RCC 7860 (cell line): ENCODE measurements around the gene ASIC1.
"Not testable (repeated sequence)": the region's sequence is repeated elsewhere in the genome, so short reads cannot be mapped to it uniquely, and the experiment has no call there.

Experiments used
- DNase-seq: peaks from one replicate; pipeline ENCODE4 v3.0.0-alpha.2; 2015; ENCODE audit warnings: low spot score
- FAIRE-seq: peaks from 2 replicates; lab custom pipeline; 2012; peaks lifted over from hg19 to GRCh38; lab: Jason Lieb, UNC

Gene ASIC1

DNA sequence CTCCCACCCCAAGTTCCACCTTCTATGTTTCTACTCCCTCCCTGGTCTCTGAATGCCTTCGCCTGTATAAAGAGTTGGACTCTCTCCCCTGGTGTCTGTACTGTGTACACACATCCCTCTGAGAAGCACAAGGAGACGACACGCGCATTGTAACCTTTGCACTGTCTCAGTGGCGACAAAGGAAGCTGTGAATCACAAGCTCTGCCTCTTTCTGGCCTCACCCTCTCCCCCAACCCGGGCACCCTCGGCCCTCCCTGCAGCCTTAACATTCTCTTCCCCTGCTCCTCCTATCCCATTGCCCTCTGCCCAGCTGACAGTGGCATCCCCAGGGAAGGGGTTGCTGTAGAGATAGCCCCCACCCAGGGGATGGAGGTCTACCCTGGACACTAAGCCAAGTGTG, 25.2 kb downstream of the ASIC1 start:
- DNase-seq, result no peak
- FAIRE-seq, result no peak

DNA sequence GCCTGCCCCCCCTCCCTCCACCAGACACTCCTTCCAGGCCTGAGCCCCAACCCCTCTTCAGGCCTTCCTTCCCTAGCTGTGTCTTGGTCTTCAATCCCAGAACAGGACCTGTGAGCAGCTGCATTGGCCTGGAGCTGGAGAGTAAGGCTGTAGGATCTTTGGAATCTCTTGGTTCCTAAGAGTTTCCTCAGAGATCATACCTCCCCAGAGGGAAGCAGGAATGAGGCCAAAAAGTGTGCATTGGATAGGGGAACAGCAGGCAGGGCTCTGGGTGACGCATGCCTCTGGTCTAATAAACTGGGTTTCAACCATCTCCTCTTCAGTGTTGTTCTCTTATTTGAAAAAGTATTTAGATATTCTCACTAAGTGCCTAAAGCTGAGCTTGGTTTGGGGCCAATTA, 25.9 kb downstream of the ASIC1 start:
- FAIRE-seq (no peak), DNase-seq (no peak)

DNA sequence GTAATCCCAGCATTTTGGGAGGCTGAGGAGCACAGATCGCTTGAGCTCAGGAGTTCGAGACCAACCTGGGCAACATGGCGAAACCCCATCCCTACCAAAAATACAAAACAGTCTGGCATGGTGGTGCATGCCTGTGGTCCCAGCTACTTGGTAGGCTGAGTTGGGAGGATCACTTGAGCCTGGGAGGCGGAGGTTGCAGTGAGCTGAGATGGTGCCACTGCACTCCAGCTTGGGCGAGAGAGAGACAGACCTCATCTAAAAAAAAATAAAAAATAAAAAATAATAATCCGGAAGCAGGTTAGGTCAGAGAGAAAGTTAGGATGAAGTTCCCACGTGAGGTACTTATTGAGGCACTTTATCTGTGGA, 27.0 kb downstream of the ASIC1 start:
- not testable (repeated sequence) for FAIRE-seq, DNase-seq

DNA sequence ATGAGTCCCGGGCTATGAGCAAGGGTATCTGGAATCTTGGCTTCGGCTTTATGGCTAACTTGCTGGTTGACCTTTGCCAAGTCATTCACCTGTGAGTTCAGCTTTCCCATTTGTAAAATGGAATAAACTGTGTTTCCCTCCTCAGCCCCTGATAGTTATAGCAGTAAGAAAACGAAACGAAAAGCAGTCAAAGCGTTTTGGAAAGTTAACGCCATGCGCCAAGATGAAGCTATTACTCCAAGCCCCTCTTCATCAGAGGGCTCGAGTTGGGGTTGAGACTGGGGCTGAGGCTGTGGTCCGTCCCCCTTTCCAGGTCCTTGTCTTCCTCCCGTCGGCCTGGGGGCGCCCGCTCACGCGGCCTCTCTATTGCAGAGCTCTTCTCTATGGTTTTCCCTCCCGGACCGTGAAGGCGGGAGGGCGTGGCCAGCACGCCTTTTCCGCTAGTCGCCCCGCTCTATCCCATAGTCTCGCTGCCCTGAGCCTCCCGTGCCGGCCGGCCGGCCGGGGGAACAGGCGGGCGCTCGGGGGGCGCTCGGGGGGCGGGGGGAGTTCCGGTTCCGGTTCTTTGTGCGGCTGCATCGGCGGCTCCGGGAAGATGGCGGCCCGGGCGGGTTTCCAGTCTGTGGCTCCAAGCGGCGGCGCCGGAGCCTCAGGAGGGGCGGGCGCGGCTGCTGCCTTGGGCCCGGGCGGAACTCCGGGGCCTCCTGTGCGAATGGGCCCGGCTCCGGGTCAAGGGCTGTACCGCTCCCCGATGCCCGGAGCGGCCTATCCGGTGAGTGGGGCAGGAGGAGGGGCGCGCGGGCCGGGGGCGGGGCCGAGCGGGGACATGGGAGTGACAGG, 27.6 kb downstream of the ASIC1 start, which contains the start of gene SMARCD1:
Gene SMARCD1 (plus strand): TSS at position 568 of the 840 bp plus-strand sequence. CDS start 28 bp downstream, at position 596.
- peak; percentile 40 for FAIRE-seq
- DNase-seq, result peak; percentile 76

DNA sequence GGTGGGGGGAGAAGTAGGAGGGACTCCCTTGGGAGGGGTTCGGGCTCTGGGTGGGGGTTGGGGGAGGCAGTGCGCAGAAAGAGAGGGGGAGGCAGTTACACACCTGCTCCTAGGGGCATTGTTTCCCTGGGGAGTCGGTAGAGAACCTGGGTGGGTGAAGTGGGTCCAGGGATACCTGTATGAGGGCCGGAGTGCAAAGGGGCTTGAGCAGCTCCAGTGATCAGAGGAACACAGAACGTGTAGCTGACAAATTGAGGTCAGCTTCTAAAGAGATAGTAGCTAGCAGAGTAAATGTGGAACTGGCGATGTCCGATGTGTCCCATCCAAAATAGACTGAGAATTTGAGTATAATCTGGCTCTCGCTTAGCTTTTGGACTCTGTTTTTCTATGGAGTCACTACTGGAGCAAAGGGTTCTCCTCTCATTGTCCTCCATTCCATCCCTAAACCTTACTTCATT, 28.2 kb downstream of the ASIC1 start:
- DNase-seq (no peak), FAIRE-seq (no peak)

DNA sequence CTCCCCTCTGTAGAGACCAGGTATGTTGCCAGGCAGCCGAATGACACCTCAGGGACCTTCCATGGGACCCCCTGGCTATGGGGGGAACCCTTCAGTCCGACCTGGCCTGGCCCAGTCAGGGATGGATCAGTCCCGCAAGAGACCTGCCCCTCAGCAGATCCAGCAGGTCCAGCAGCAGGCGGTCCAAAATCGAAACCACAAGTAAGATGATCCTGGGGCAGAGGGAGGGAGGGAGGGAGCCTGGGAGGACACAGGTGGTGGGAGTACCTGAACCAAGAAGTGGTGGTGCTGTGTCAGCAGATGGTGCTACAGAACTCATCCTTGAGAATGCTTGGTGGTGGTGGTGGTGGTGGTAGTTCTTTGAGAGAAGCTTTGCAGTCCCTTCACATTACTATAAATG, 28.8 kb downstream of the ASIC1 start:
- no peak for DNase-seq
- no peak for FAIRE-seq

DNA sequence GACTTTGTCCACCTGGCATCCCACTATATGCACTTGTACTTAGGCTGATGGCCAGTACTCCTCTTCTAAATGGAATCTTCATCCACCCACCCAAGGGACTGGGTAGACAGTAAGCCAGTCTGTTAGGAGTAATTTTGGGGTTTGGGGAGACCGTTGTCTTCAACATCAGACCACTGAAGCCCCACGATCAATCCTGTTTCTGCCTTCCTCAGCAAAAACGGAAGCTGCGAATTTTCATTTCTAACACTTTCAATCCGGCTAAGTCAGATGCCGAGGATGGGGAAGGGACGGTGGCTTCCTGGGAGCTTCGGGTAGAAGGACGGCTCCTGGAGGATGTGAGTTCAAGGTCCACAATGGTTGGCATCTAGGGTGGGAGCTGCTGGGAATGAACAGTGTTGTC, 29.8 kb downstream of the ASIC1 start:
- DNase-seq, result no peak
- no peak for FAIRE-seq

DNA sequence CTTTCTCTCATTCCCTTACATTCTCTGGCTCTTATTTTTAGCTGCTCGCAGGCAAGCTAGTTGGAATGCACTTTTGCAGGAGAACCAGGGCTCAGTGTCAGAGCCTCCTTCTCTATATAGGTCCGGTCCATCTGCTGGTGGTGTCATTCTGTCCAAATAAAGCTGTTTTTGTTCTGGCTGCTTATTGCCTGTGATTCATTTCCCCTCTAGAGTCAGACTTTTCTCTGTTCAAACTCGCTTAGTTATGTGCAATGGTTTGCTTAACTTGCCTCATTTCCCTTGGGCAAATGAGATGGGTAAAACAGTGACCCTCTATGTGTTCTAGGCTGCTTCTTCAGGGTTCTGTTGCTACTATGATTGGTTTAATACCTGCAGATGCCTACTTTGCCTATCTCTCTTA, 30.6 kb downstream of the ASIC1 start:
- FAIRE-seq (no peak), DNase-seq (no peak)

DNA sequence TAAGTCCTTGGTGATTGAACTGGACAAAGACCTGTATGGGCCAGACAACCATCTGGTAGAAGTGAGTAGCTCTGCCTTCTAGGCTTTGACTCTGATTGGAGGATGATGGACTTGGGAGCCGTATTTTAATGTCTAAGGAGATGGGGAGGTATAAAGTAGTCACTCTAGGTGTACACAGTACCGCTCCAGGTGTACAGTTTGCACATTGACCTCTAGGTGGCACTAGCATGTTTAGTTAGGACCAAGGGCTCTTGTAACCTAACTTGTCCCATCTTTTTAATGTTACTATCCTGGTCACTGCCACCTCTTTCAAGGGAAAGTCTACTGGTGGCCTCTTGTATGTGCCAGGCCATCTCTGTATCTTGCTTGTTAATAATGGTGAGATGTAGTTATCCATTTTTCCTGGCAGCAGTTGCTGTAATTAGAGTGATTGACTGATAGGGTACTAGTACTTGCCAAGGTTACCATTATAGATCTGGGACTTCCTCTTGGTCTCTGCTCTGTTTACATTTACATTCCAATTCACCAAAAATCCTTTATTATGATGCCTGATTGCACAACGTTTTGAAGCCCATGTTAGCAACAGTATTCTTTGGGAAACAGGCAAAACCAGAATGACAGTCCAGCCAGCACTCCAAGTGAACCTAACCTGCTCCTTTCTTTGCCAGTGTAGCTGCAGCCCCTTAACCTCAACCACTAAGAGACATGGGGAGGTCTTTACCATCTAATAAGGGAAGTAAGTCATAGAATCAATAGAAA, 31.4 kb downstream of the ASIC1 start:
- DNase-seq (peak; percentile 42), FAIRE-seq (no peak)

DNA sequence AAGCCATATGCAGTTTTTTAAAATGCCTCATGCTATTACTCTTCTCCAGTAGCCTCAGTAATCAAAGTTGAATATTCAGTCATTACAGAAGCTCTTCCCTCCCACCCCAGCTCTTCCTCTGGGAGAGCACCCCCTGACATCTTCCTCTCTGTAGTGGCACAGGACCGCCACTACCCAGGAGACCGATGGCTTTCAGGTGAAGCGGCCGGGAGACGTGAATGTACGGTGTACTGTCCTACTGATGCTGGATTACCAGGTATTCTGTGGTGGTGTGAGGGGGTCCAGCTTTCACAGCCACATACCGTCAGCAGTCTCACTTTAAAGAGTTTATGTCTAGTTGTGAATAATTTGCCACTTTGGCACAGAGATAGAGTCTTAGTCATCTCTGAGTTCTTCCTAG, 32.3 kb downstream of the ASIC1 start:
- FAIRE-seq (no peak), DNase-seq (no peak)

DNA sequence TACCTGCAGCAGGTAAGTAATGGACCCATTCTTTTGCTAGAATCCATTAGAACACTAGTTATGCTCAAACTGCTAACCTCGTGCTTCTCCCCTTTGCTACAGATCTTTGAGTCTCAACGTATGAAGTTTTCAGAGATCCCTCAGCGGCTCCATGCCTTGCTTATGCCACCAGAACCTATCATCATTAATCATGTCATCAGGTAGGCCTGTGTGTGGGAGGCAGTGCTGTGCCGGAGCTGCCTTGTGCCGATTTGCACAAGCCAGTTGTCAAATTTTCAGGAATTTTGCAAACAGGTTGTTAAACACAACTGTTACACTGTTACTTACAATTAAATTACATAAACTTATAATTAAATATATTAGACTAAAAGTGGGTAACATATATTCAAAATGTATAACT, 33.0 kb downstream of the ASIC1 start:
- FAIRE-seq, result no peak
- DNase-seq, result no peak

DNA sequence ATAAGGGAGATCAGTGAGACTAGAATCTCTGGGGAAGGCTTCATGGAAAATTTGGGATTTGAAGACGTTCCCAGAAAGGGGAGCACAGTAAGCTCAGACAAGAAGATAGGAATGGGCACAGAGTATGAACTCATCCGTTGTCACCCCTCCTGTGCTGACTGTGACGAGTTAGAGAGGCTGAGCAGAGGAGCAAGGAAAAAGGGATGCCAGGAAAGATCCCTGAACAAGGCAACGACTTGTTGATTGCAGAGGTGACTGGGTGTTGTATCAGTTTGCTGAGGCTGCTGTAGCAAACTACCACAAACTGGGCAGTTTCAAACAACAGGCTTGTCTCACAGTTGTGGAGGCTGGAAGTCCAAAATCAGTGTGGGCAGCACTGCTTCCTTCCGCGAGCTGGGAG, 40.6 kb downstream of the ASIC1 start:
- DNase-seq (no peak), FAIRE-seq (no peak)

DNA sequence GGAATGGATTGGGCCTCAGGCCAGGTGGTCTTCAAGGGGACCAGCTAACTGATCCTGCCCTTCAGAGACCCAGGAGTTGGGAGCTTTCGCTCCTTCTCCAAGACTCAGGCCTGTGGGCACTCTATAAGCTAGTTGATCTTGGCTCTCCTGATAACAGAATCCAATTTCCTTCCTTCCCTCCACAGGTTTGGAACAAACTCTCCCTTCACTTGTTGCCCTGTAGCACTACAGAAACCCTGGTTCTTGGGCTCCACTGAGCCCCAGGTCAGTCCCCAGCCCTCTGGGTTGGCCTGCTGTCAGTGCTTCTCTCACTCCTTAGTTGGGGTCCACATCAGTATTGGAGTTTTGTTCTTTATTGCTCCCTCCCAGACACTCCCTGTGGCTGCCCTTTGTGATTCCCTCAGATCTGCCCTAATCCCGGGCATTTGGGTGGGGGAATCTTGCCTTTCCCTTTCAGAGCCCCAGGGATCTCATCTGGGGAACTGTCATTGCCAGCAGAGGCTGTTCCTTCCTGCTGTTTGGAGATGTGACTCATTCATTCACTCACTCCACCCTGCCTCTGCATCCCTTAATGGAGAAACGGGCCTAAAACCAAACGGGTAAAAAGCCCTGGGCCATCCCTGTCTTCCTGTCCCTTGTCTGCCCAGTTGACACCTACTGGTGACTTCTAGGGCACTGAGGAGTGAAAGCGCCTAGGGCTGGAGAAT, 42.1 kb downstream of the ASIC1 start:
- FAIRE-seq (no peak), DNase-seq (no peak)

DNA sequence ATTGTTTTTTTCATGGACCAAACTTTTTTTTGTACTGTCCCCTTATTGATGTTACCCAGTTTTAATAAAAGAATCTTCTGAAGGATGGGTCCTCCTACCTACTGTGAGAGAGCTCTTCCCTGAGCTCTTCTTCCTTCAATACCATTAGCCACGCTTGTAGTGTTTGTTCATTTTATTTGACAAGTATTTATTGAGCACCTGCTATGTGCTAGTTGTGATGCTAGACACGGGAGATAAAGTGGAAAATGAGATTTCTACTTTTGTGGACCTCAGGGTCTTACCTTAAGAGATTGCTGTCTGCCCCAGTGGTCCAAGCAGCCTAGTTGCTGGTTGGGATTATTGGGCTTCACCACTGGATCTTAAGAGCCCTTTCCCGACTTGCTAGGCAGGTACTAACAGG, 43.2 kb downstream of the ASIC1 start:
- DNase-seq (no peak), FAIRE-seq (no peak)

DNA sequence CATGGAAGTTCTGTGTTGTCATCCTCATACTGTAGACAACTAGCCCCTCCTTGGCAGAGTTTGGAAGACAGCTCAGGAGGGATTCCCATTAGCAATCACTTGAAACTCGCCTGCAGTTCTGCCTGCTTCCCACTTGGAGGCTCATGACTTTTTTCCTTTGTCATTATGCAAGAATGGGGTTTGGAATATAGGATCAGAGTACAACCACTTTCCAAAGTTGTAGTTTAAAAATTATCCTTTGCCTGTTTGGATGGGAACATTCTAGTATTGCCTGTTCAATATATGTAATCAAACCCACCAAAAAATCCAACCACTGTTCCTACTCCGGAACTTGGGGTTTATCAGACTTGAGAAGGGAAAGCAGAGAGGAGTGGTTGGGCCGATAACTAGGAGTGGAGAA, 44.3 kb downstream of the ASIC1 start:
- DNase-seq, result peak; percentile 16
- no peak for FAIRE-seq

DNA sequence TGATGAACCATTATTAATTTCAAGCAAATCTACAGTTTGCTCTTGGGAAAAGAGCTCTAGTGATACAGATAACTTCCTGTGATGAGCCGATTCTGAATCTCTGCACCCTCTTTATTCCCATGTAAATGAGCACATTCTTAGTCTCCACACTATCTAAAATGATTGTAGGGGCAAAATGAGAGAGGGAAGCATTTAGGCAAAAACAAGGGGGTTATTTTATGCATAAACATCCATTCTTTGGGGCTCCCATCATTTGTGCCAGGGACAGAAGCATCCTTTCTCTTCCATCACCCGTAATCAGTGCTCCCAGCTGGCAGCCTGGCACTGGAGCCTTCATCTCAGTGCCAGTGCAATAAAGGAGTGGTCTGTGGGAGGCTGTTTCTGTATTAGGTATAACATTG, 44.7 kb downstream of the ASIC1 start:
- FAIRE-seq (no peak), DNase-seq (no peak)

DNA sequence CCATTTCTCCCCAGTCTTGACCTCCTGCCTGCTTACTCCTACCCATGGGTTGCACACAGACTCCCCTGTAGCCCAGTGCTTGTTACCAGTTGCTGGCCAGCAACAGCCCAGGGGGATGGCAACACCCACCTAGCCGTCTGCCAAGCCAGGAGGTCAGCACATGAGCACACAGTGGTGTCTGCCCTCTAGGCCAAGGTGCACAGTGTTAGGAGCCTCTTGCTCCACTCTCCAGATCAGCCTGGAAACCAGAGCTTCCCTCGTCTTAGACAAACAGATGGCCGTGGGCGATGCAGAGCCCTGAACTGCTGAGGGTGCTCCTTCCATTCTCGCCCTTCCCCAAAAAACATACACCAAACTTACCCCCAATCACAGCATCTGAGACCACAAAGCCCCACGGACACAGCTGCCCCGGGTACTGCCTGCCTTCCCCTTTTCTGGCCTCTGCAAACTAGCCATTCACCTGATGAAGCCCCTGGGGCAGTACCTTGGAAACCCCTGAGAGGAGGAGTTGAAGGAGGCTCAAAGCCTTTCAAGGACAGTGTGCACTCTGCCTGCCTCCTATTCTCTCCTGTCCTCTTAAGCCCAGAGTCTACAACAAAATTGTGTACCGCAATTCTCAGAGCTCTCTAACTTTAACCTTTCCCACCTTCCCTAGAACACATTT, 45.4 kb downstream of the ASIC1 start:
- DNase-seq (no peak), FAIRE-seq (no peak)

DNA sequence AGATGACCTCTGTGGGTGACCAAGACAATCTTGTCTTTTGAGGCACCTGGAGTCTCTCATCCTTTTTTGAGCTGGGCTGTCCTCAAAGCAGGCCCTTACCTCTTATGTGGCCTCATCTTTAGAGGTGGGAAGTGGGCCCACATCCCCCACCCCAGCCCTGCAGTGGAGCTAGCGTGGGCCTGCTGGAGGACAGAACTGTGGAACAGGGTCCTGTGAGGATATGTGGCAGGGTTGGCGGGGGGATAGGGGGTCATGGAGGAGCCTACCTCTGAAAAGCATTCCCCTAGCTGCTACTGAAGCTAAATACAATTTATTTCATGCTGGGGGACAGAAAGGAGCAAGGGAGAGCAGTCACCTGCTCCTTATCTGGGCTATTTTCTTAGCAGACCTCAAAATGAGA, 46.0 kb downstream of the ASIC1 start:
- no peak for FAIRE-seq
- DNase-seq, result no peak

DNA sequence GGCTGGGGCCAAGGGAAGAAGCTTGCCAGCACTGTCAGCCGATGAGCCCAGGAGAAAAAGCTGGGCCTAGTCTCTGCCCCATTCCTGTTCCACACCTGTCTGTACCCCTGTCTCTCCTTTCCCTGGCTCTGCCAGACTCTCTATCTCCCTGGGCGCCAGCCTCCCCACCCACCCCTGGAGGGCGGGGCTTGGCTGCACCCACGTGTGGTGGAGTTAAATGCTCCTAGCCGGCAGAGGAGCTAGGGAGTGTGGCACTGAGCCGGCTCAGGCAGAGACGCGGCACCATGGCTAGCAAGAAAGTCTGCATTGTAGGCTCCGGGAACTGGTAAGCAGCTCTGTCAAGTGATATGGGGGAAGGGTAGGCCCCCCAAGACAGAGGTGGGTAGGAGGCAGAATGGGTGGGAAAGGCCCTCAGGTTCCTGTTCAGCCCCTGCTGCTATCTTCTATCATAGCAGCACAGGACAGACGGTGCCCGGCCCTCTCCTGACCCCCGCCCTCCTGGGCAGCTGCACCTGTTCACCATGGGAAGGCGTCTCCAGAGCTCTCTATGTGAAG, 46.4 kb downstream of the ASIC1 start, which contains the start of gene GPD1:
Gene GPD1 (plus strand): TSS at position 242 of the 555 bp plus-strand sequence. CDS start 43 bp downstream, at position 285.
- FAIRE-seq, result no peak

More for the DNA sequence above, 46.4 kb downstream of the ASIC1 start, which contains the start of gene GPD1:
- DNase-seq, result no peak
